Central memory CD8-positive, alpha-beta T cell (primary cell): ENCODE data around the gene PRKAR1B.

Experiments used
- ATAC-seq: fragments of 150-1000 bp; cut with Tn5 transposase; replicated peaks from 2 replicates; pipeline ENCODE4 v1.10.0; 2022; ENCODE audit warnings: mild to moderate bottlenecking, moderate FRiP score, moderate number of reproducible peaks; ENCODE audit not compliant: poor library complexity, severe bottlenecking; ENCODE audit errors: extremely low read depth
- DNase-seq, 2 donors: peaks; one replicate each; pipeline ENCODE4 v3.0.0; 2021; ENCODE audit warnings: low spot score in 2 of 2
- H3K27ac Mint-ChIP-seq: one replicate; pipeline ENCODE4 v1.8.0; 2022; ENCODE audit warnings: low read depth, mild to moderate bottlenecking, moderate library complexity, mixed read lengths
- H3K27me3 Mint-ChIP-seq: one replicate; pipeline ENCODE4 v1.8.0; 2022; ENCODE audit warnings: mixed read lengths
- H3K36me3 Mint-ChIP-seq: one replicate; pipeline ENCODE4 v1.8.0; 2022; ENCODE audit warnings: mild to moderate bottlenecking, moderate library complexity, mixed read lengths; ENCODE audit not compliant: insufficient read depth
- H3K4me1 Mint-ChIP-seq: one replicate; pipeline ENCODE4 v1.8.0; 2022; ENCODE audit warnings: mixed read lengths
- H3K4me3 Mint-ChIP-seq: one replicate; pipeline ENCODE4 v1.8.0; 2022; ENCODE audit warnings: mild to moderate bottlenecking, moderate library complexity, mixed read lengths
- H3K9me3 Mint-ChIP-seq: one replicate; pipeline ENCODE4 v1.8.0; 2022; ENCODE audit warnings: mixed read lengths

Gene PRKAR1B

GRCh38 chr7:513521-514166 lies 213.4 kb downstream of the PRKAR1B start:
- no peak overlapping the region for H3K4me3 Mint-ChIP-seq
- no peak overlapping the region for H3K27ac Mint-ChIP-seq
- H3K9me3 Mint-ChIP-seq: no peaks in the 10 kb centered on the region
- peaks cover 9% of the 10 kb centered on the region for H3K4me1 Mint-ChIP-seq
- ATAC-seq (no peak), DNase-seq (no peak)
- H3K27me3 Mint-ChIP-seq: peaks cover 42% of the 10 kb centered on the region
- H3K36me3 Mint-ChIP-seq: no peaks in the 10 kb centered on the region

- peaks cover 2% of the 10 kb centered on the region for H3K4me1 Mint-ChIP-seq
- no peak overlapping the region for H3K27ac Mint-ChIP-seq
- no peak overlapping the region for H3K4me3 Mint-ChIP-seq
- H3K36me3 Mint-ChIP-seq: no peaks in the 10 kb centered on the region
- no peaks in the 10 kb centered on the region for H3K9me3 Mint-ChIP-seq
- DNase-seq (no peak), ATAC-seq (no peak)
- peaks cover 32% of the 10 kb centered on the region for H3K27me3 Mint-ChIP-seq
Observed at GRCh38 chr7:512541-513311, 214.4 kb downstream of the PRKAR1B start.

- ATAC-seq (no peak), DNase-seq (no peak)
- Mint-ChIP-seq H3K4me1 (no peaks in the 10 kb centered on the region), H3K9me3 (no peaks in the 10 kb centered on the region), H3K27me3 (peaks cover 30% of the 10 kb centered on the region), H3K27ac (no peak overlapping the region), H3K36me3 (no peaks in the 10 kb centered on the region), H3K4me3 (no peak overlapping the region)
Observed at GRCh38 chr7:512146-512510, 215.0 kb downstream of the PRKAR1B start.

GRCh38 chr7:511476-512145 lies 215.5 kb downstream of the PRKAR1B start:
- ATAC-seq (no peak), DNase-seq (no peak)
- no peak overlapping the region for H3K4me3 Mint-ChIP-seq
- H3K4me1 Mint-ChIP-seq: no peaks in the 10 kb centered on the region
- no peaks in the 10 kb centered on the region for H3K9me3 Mint-ChIP-seq
- no peaks in the 10 kb centered on the region for H3K36me3 Mint-ChIP-seq
- H3K27ac Mint-ChIP-seq: no peak overlapping the region
- peaks cover 30% of the 10 kb centered on the region for H3K27me3 Mint-ChIP-seq

- no peak overlapping the region for H3K4me3 Mint-ChIP-seq
- H3K9me3 Mint-ChIP-seq: no peaks in the 10 kb centered on the region
- no peak overlapping the region for H3K27ac Mint-ChIP-seq
- no peaks in the 10 kb centered on the region for H3K36me3 Mint-ChIP-seq
- no peak for DNase-seq
- H3K27me3 Mint-ChIP-seq: peaks cover 22% of the 10 kb centered on the region
- ATAC-seq: no peak
- no peaks in the 10 kb centered on the region for H3K4me1 Mint-ChIP-seq
Observed at GRCh38 chr7:510782-511281, 216.2 kb downstream of the PRKAR1B start.

GRCh38 chr7:510131-510481 lies 217.0 kb downstream of the PRKAR1B start:
- H3K27me3 Mint-ChIP-seq: peaks cover 21% of the 10 kb centered on the region
- no peak overlapping the region for H3K27ac Mint-ChIP-seq
- DNase-seq: no peak
- no peak for ATAC-seq
- H3K9me3 Mint-ChIP-seq: no peaks in the 10 kb centered on the region
- no peaks in the 10 kb centered on the region for H3K4me1 Mint-ChIP-seq
- no peaks in the 10 kb centered on the region for H3K36me3 Mint-ChIP-seq
- no peak overlapping the region for H3K4me3 Mint-ChIP-seq

GRCh38 chr7:509426-510130 lies 217.5 kb downstream of the PRKAR1B start:
- Mint-ChIP-seq H3K27me3 (peaks cover 18% of the 10 kb centered on the region), H3K36me3 (no peaks in the 10 kb centered on the region), H3K4me3 (no peak overlapping the region), H3K4me1 (no peaks in the 10 kb centered on the region), H3K27ac (no peak overlapping the region), H3K9me3 (no peaks in the 10 kb centered on the region)
- DNase-seq: no peak
- no peak for ATAC-seq

- ATAC-seq (no peak), DNase-seq (no peak)
- H3K4me3 Mint-ChIP-seq: no peak overlapping the region
- no peaks in the 10 kb centered on the region for H3K36me3 Mint-ChIP-seq
- H3K27me3 Mint-ChIP-seq: peaks cover 10% of the 10 kb centered on the region
- no peak overlapping the region for H3K27ac Mint-ChIP-seq
- no peaks in the 10 kb centered on the region for H3K9me3 Mint-ChIP-seq
- no peaks in the 10 kb centered on the region for H3K4me1 Mint-ChIP-seq
Observed at GRCh38 chr7:508461-509170, 218.5 kb downstream of the PRKAR1B start.

GRCh38 chr7:507623-508300 lies 219.3 kb downstream of the PRKAR1B start:
- Mint-ChIP-seq H3K4me3 (no peak overlapping the region), H3K36me3 (no peaks in the 10 kb centered on the region), H3K9me3 (no peaks in the 10 kb centered on the region), H3K27ac (no peak overlapping the region), H3K27me3 (peaks cover 9% of the 10 kb centered on the region), H3K4me1 (no peaks in the 10 kb centered on the region)
- ATAC-seq (no peak), DNase-seq (no peak)

GRCh38 chr7:506921-507622 lies 220.0 kb downstream of the PRKAR1B start:
- no peak overlapping the region for H3K4me3 Mint-ChIP-seq
- no peaks in the 10 kb centered on the region for H3K36me3 Mint-ChIP-seq
- DNase-seq (no peak), ATAC-seq (no peak)
- peaks cover 9% of the 10 kb centered on the region for H3K27me3 Mint-ChIP-seq
- H3K27ac Mint-ChIP-seq: no peak overlapping the region
- H3K9me3 Mint-ChIP-seq: no peaks in the 10 kb centered on the region
- H3K4me1 Mint-ChIP-seq: no peaks in the 10 kb centered on the region

- no peaks in the 10 kb centered on the region for H3K4me1 Mint-ChIP-seq
- H3K9me3 Mint-ChIP-seq: no peaks in the 10 kb centered on the region
- no peak overlapping the region for H3K27ac Mint-ChIP-seq
- H3K36me3 Mint-ChIP-seq: no peaks in the 10 kb centered on the region
- ATAC-seq (no peak), DNase-seq (no peak)
- H3K27me3 Mint-ChIP-seq: peaks cover 9% of the 10 kb centered on the region
- H3K4me3 Mint-ChIP-seq: no peak overlapping the region
Observed at GRCh38 chr7:506391-506831, 220.7 kb downstream of the PRKAR1B start.
